Left lobe of liver (tissue), 2 donors: Measurements from ENCODE around the gene CRIP1. TPM values are rescaled to one million over a fixed set of nuclear protein-coding genes. Genes with fewer than 3 reads are reported as not detected.

Experiments
- ATAC-seq: fragments of 200-7000 bp; cut with Tn5 transposase; one replicate; pipeline ENCODE4 v1.9.1; 2020; ENCODE audit warnings: mild to moderate bottlenecking, moderate library complexity
- DNase-seq: peaks from one replicate; pipeline ENCODE4 v3.0.0-alpha.2; 2020; ENCODE audit warnings: low spot score
- total RNA-seq: library from RNA; stranded (reverse); gene quantifications from one replicate; pipeline ENCODE4 v1.2.1, GENCODE V29; 2021
- donor health status: DM: no; HTN: no; CAD: no; lungs with moderate emphysema.
- donor health status: DM: no; HTN: yes; CAD: no.

CRIP1 gene
- total RNA-seq, 1 donor from 2014 or later: 3.2 TPM

GRCh38 chr14:105479431-105480158, 7.1 kb upstream of the CRIP1 start:
- no peak for ATAC-seq
- no peak for DNase-seq

DNA sequence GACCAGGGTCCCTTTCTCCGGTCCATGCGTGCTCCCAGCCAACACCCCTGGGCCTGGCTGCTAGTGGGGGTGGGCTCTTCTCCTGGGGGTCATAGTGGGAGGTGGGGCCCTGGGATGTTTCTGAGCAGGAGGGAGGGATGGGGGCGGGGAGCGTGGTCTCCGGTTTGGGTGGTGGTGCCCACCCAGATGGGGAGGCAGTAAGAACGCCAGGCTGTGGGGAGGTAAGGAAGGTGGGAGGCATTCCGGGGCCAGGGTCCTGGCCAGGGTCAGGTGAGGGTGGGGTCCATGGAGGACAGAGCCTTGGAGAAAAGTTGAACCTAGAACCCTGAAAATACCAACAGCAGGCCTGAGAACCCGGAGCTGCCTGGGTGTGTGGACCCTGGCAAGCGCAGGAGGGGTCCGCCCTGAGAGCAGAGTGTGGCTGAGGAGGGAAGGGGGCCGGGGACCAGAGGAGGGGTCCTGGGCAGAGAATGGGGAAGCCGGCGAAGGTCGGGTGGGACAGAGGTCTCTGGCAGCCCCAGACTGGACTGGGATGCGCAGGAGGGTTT, 6.4 kb upstream of the CRIP1 start:
- DNase-seq: no peak
- no peak for ATAC-seq

- DNase-seq: peak; percentile 86
- ATAC-seq: peak; percentile 70
Observed at GRCh38 chr14:105480807-105481801, 5.6 kb upstream of the CRIP1 start.

DNA sequence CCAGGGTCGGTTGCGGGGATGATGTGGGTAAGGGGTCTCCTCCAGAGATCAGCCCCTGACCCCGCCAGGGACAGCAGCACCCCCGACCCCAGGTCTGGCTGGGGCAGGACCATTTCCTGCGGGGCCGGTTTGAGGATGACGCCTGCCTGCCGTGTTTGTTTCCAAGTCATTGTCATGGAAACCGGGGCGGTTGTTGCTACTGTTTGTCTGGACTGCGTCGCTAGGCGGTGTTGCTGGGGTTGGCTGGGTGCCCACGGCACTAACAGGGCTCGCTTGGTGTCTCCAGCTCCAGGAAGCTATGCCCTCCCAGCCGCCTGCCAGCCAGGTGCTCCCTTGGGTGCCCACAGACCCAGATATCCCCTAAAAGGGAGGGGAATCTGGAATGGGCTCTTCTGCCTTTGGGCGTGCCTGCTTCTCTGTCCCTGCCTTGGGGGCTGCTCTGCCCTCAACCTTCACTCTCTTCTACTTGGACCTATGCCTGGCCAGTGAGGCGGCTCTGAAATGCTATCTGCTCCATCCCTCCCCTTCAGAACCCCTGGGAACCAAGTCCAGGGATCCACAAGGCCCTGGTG, 4.7 kb upstream of the CRIP1 start:
- ATAC-seq: peak; percentile 64
- peak; percentile 93 for DNase-seq

GRCh38 chr14:105482486-105483110, 4.1 kb upstream of the CRIP1 start:
- DNase-seq (no peak), ATAC-seq (no peak)

DNA sequence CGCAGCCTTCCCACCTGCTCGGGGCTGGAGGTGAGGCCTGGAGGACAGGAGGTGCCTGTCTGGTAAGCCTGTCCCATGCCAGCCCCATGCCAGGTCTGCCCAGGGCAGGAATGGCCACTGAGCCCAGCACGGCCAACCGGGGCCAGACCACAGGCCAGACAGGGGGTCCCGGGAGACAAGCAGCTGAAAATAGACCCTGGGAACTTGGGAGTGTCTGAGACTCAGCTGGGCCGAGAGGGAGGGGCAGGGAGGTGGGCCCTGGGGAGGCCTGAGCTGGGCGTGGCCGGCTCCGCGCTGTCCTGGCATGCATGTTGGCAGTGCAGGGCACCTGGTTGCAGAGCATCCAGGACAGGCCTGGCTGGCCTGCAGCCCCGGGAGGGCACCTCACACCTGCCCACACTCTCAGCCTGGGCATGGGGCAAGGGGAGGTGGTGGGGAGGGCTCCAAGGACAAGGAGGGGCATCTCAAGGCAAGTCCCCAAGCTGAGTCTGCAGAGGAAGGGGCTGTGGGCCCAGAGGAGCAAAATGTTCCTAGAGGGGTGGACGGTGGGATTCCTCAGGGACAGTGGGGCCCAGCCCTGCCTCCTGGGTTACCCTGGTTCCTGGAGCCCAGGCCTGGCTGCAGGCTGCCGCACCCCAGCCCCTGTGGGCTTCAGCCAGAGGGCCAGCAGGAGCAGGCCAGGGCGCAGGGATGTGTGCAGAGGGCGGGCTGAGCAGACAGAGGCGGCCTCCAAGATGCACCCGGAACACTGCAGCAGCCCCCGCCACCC, 3.2 kb upstream of the CRIP1 start:
- ATAC-seq (no peak), DNase-seq (no peak)

DNA sequence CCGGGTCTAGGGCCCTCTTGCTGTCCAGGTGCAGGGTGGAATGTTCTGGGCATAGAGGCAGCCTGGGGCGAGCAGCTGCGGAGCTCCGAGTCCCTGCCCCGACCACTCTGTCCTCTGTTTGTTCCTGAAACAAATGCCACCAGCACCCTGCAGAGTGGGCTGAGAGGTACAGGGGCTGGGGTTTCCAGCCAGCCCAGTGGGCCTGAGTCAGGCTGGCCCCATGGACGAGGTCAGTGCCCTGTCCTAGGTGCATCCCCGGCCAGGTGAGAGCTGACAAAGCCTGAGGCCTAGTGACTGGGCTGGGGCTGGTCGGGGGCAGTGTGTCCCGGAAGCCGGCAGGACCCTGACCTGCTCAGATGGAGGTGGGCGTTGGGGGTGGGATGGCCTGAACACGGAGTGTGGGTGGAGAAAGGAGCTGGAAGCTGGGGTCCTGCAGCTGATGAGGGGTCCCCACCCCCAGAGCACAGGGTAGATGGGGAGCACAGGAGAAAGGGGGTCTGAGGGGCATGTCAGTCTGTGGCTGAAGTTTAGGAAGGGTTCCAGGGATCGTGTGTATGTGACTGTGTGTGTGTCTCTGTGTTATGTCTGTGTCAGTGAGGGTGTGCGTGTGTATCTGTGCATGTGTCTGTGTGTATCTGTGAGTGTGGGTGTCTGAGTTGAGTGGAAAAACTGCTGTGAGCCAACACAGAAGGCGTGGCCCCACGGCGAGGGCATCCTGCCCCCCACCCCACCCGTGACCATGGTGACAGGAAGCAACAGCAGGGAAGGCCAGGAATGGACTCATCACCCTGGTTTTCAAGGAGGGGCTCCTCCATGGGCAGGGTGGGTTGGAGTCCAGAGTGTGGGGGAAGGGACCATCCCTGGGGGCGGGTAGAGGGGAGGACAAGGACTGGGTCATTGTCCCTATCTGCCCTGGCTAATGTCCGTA, 2.4 kb upstream of the CRIP1 start:
- no peak for ATAC-seq
- DNase-seq: no peak

DNA sequence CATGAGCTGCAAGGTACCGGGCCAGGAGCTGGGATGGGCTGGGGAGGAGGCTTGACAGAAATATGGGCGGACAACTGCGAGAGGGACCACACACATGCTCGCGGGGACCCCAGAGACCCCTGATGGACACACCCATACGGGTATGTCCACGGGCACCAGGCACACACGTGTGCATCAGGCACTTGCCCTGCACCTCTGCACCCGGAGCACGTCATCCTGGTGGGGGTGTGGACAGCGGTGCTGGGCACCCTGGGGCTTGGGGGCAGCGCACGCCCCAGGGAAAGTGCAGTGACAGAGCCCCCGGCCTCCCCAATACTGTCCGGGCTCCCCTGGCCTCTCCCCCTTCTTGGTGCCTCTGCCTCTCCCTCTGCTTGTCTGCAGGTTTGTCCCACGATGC, 1.7 kb upstream of the CRIP1 start:
- DNase-seq (no peak), ATAC-seq (no peak)

GRCh38 chr14:105485739-105486162, 935 bp upstream of the CRIP1 start:
- no peak for DNase-seq
- no peak for ATAC-seq

GRCh38 chr14:105486974-105487448, 325 bp downstream of the CRIP1 start:
- DNase-seq: no peak
- ATAC-seq: no peak

DNA sequence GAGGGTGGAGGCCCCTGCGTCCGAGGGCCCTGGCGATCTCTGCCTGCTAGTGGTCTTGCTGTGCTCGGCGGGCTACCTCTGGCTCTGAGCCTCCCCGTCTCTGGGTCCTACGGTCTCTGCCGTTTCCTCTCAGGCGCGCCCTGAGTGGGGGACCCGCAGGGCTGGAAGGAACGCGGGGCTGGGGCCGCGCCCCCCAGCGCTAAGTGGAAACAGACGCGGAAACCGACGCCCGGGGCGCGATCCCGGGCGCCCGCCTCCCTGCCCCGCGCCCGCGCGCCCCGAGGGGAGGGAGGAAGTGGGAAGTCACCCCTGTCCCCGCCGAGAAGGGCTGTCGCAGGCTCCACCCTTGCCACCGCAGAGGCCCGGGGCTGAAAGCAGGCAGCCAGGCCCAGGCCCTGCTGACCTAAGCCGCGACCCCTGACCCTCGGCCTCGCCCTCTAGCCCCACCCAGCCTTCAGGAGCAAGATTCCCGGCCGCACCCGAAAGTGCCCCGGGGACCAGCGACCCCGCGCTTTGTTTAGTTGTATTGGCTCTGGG, 831 bp downstream of the CRIP1 start:
- no peak for ATAC-seq
- DNase-seq: no peak

GRCh38 chr14:105487986-105488777, 1.5 kb downstream of the CRIP1 start:
- no peak for DNase-seq
- no peak for ATAC-seq

GRCh38 chr14:105488781-105489541, 2.3 kb downstream of the CRIP1 start:
- no peak for ATAC-seq
- DNase-seq: no peak

DNA sequence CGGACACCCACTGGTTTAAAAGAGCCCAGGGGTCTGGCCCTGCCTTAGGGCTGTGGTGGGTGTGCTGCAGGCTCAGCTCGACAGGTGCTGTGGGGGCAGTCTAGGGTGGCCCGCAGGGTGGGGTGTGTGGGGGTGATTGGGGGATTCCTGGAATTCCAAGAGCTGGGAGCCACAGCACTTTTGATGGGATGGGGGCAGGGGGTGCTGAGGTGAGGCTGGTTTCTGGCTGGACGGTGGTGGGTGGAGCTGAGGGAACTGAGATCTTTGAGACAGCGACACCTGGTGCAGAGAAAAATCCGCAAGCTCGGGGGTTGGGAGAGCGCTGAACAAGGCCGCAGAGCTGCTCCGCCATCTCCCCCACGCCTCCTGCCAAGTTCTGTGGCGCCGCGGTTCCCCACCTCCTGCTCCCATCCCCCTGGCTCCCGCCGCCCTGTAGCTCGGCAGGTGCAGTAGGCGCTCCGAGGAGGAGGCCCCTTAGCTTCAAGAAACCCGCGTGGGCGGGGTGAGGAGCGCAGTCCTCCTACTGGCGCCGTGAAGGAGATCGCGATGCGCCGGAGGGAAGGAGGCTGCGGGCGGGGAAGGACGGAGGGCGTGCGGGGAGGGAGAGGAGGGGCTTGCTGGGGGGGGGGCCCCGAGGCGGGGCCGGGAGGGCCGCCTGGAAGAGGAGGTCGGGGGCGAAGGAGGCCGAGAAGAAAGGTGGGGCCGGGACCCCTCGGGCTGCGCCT, 3.0 kb downstream of the CRIP1 start:
- peak; percentile 36 for ATAC-seq
- DNase-seq: peak; percentile 83

DNA sequence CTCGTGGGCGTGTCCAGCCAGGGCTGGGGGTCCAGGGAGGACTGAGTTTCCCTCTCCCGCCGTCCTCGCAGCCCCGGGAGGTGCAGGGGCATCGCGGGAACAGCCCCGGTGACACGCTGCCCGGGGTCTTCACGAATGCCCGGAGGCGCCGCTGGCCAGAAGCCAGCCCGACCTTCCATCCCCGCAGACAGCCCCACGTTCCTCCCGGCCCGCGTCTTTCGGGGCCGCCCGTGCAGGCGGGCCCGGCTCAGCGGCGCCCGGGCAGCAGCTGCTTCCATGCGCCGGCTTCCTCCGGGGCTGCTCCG, 3.5 kb downstream of the CRIP1 start:
- DNase-seq (peak; percentile 70), ATAC-seq (peak; percentile 1)

DNA sequence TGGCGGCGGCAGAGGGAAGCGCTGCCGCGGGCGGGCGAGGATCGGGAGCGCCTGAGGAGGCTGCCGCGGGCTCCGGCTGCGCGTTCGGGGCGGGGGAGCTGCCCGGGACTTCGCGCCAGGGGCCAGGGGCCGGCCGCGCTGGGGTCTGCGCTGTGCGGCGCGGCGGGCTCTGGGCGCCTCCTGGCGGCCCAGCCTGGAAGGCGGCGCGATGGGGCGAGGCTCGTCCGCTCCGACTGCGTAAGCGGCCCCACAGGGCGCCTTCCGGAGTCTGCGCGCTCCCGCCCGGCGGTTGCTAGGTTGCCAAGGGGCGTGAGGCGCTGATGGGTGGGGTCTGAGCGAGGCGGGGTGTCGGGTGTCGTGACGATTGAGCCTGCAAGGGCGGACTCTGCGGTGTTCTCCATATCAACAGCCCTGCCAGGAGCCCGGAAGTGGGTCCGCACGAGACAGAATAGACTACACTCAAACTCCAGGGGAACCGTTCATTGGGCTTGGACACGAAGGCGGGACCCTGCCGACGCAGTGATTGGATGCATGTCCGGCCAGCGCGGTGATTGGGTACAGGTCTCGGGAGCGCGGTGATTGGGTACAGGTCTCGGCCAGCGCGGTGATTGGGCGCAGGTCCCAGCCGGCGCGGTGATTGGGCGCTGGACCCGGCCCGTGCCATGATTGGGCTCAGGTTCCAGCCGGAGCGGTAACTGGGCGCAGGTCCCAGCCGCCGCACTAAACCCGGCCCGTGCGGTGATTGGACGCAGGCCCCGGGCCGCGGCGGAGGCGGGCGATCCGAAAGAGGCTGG, 4.1 kb downstream of the CRIP1 start, which contains the start of gene TEDC1:
TSS of gene TEDC1 (plus strand) at position 675 of the 794 bp plus-strand sequence. CDS start 130 bp downstream, outside the sequence.
- peak; percentile 63 for ATAC-seq
- peak; percentile 100 for DNase-seq
